ENCODE measurements around the gene MTUS2. TPM values are rescaled to one million over a fixed set of nuclear protein-coding genes. Genes with fewer than 3 reads are reported as not detected.

Gene MTUS2
- total and polyA plus RNA-seq, 9 of the 15 experiments (the other 6 are each of a cell fraction or from before 2014, with no cell fraction given): 0.01 to 0.28 (median 0.06) TPM; not detected in 1

- DNase-seq (ENCODE audit: extremely low read depth in 1 of 4, low spot score in 3 of 4) (no peak), FAIRE-seq (no peak), ATAC-seq (no peak)
- Histone ChIP-seq H3K79me2 (ENCODE audit: control insufficient read depth, insufficient read depth, low read length) (no peaks in the 10 kb centered on the region), H3K4me2 (ENCODE audit: insufficient read depth, low read length) (no peak overlapping the region), H3K27ac (ENCODE audit: extremely low read depth, low read depth, low read length) (no peak overlapping the region), H3K9me3 (replicated peaks; ENCODE audit: control insufficient read depth, insufficient read depth, low read depth, low read length) (no peaks in the 10 kb centered on the region), H3K4me3 (no peak overlapping the region), H3K4me1 (replicated peaks in 1 of 2; ENCODE audit: control insufficient read depth in 2 of 2, insufficient read depth in 2 of 2, low read length in 2 of 2) (peaks cover 0 to 4% of the 10 kb centered on the region in 2 experiments; a peak in 2 of 5 replicates), H2AFZ (ENCODE audit: low read depth, low read length) (no peak overlapping the region), H3K36me3 (ENCODE audit: control insufficient read depth, insufficient read depth, low read length) (no peaks in the 10 kb centered on the region), H3K9ac (ENCODE audit: insufficient read depth in 1 of 2, low read depth in 2 of 2, low read length in 2 of 2) (no peak overlapping the region), H4K20me1 (replicated peaks; ENCODE audit: control insufficient read depth, insufficient read depth, low read length) (no peaks in the 10 kb centered on the region), H3K27me3 (ENCODE audit: control insufficient read depth in 2 of 2, insufficient read depth in 2 of 2, low read length in 2 of 2) (peaks cover 29 to 74% of the 10 kb centered on the region in 2 experiments), H3K9me1 (ENCODE audit: control insufficient read depth, insufficient read depth, low read length) (no peaks in the 10 kb centered on the region)
- in situ Hi-C loops (cut with MboI) (no loop called here), intact Hi-C loops (cut with micrococcal nuclease) (no loop called here)
- no peak for TF ChIP-seq ZBTB8A (IDR thresholded peaks at IDR 0.05; ENCODE audit: partially characterized antibody)
- TF ChIP-seq POLR2AphosphoS2 (IDR thresholded peaks at IDR 0.05; ENCODE audit: low read length): no peak
- no peak for TF ChIP-seq LCOR (CRISPR knock-in tag; IDR thresholded peaks at IDR 0.05)
- TF ChIP-seq NFE2L1 (tag; IDR thresholded peaks at IDR 0.05; ENCODE audit: borderline replicate concordance, low read depth): no peak
- no peak for TF ChIP-seq L3MBTL2 (IDR thresholded peaks at IDR 0.05)
- no peak for TF ChIP-seq FOSL1 (tag; conservative IDR thresholded peaks at IDR 0.05)
- TF ChIP-seq PHB (CRISPR knock-in tag; IDR thresholded peaks at IDR 0.05): no peak
- TF ChIP-seq HMG20A (CRISPR knock-in tag; conservative IDR thresholded peaks at IDR 0.05): no peak
- TF ChIP-seq ZNF408 (CRISPR knock-in tag; IDR thresholded peaks at IDR 0.05; ENCODE audit: low read depth): no peak
- no peak for TF ChIP-seq DMBX1 (CRISPR knock-in tag; IDR thresholded peaks at IDR 0.05; ENCODE audit: borderline replicate concordance)
- TF ChIP-seq RBM17 (IDR thresholded peaks at IDR 0.05; ENCODE audit: borderline replicate concordance, low read depth, low read length): no peak
- no peak for TF ChIP-seq NR2F6 (CRISPR knock-in tag; IDR thresholded peaks at IDR 0.05)
- TF ChIP-seq CBFA2T2 (conservative IDR thresholded peaks at IDR 0.05): no peak
- TF ChIP-seq ZBTB40 (IDR thresholded peaks at IDR 0.05): no peak
- TF ChIP-seq ZBTB40 (CRISPR knock-in tag; IDR thresholded peaks at IDR 0.05): no peak
- BruUV-seq (replicated peaks): no TSS peak
- ChIA-PET POLR2A (no interaction called here), CTCF (ENCODE audit: low intra/inter-chr PET ratio) (no interaction called here)
- WGBS (ENCODE audit: insufficient coverage, low coverage, missing lambda C conversion rate): 9% methylated on average over 13 of the region's 15 CpGs
These were observed 663.1 kb downstream of the MTUS2 start for GRCh38 chr13:29483211-29483610.

Data from K562 (cell line).